ENCODE results near the gene NUP62CL. TPM values are rescaled to one million over a fixed set of nuclear protein-coding genes. Genes with fewer than 3 reads are reported as not detected.
"Not testable (repeated sequence)": the region's sequence is repeated elsewhere in the genome, so short reads cannot be mapped to it uniquely, and the experiment has no call there.

The NUP62CL gene
- total RNA-seq, 4 donors from 2014 or later = 0.66 TPM; not detected in 3

DNA sequence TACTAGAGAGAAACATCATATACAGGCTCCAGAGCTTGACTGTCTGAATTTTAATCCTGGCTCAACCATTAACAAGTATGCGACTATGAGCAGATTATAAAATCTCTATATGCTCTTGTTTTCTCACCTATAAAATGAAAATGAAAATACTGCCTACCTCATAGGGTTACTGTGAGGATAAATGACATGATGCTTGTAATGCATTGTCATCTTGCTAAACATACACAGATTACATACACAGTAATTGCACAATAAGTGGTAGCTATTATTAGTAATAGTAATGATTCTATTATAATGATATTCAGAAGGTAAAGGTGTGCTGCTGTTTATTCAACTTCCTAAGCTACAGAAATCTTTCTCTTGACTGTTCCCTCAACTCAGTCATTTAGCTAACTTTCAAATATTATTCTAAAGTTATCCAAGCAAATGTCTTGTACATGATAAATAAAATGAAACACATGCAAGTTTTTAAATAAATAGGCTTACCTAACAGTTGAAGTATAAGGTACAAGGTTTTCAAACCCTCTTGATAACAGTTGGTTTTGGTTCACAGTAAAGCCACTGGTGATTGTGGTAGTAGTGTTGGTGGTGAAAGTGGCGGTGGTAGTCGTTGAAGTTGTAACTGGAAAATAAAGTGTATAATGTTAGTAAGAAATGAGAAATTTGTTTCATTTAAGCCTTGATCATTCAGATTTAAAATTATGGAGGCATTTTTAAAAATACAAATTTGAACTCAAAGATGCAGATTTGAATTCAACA is 38.9 kb downstream of the NUP62CL start:
- Histone ChIP-seq H3K27me3 (no peaks in the 10 kb centered on the region), H3K36me3 (no peaks in the 10 kb centered on the region), H3K27ac (no peak overlapping the region), H3K4me3 (no peak overlapping the region), H3K4me1 (no peaks in the 10 kb centered on the region), H3K9me3 (no peaks in the 10 kb centered on the region)
- TF ChIP-seq POLR2A (IDR thresholded peaks at IDR 0.05) (no peak), EP300 (IDR thresholded peaks at IDR 0.05) (no peak)
- TF ChIP-seq, protein P1, sequence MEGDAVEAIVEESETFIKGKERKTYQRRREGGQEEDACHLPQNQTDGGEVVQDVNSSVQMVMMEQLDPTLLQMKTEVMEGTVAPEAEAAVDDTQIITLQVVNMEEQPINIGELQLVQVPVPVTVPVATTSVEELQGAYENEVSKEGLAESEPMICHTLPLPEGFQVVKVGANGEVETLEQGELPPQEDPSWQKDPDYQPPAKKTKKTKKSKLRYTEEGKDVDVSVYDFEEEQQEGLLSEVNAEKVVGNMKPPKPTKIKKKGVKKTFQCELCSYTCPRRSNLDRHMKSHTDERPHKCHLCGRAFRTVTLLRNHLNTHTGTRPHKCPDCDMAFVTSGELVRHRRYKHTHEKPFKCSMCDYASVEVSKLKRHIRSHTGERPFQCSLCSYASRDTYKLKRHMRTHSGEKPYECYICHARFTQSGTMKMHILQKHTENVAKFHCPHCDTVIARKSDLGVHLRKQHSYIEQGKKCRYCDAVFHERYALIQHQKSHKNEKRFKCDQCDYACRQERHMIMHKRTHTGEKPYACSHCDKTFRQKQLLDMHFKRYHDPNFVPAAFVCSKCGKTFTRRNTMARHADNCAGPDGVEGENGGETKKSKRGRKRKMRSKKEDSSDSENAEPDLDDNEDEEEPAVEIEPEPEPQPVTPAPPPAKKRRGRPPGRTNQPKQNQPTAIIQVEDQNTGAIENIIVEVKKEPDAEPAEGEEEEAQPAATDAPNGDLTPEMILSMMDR (IDR thresholded peaks at IDR 0.05) = no peak
- no peak for DNase-seq (ENCODE audit: low spot score in 2 of 2)
- WGBS, 2 donors = 89 to 90% methylated on average over 3 of the region's 3 CpGs

DNA sequence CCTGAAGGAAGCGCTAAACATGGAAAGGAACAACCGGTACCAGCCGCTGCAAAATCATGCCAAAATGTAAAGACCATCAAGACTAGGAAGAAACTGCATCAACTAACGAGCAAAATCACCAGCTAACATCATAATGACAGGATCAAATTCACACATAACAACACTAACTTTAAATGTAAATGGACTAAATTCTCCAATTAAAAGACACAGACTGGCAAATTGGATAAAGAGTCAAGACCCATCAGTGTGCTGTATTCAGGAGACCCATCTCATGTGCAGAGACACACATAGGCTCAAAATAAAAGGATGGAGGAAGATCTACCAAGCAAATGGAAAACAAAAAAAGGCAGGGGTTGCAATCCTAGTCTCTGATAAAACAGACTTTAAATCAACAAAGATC is 48.6 kb downstream of the NUP62CL start:
- not testable (repeated sequence) for H3K9me3 ChIP-seq; H3K36me3 ChIP-seq; H3K4me1 ChIP-seq; DNase-seq (ENCODE audit: low spot score in 2 of 2); H3K4me3 ChIP-seq; H3K27ac ChIP-seq
- WGBS, 2 donors = 81 to 96% methylated on average over 3 of the region's 4 CpGs
- H3K27me3 ChIP-seq = peaks cover 0 to 11% of the 10 kb centered on the region in 2 donors

DNA sequence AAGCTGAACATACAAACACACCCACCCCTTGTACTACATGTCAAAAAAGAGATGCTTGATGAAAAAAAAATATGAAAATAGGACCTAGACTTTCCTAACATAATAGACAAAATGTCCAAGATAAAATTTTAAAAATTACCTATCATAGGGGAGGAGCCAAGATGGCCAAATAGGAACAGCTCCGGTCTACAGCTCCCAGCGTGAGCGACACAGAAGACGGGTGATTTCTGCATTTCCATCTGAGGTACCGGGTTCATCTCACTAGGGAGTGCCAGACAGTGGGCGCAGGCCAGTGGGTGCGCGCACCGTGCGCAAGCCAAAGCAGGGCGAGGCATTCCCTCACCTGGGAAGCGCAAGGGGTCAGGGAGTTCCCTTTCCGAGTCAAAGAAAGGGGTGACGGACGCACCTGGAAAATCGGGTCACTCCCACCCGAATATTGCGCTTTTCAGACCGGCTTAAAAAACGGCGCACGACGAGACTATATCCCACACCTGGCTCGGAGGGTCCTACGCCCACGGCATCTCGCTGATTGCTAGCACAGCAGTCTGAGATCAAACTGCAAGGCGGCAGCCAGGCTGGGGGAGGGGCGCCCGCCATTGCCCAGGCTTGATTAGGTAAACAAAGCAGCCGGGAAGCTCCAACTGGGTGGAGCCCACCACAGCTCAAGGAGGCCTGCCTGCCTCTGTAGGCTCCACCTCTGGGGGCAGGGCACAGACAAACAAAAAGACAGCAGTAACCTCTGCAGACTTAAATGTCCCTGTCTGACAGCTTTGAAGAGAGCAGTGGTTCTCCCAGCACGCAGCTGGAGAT is 50.4 kb downstream of the NUP62CL start:
- H3K27ac ChIP-seq = not testable (repeated sequence)
- H3K4me3 ChIP-seq = peak overlapping the region in 2 of 4 donors; percentile 9 to 12

DNA sequence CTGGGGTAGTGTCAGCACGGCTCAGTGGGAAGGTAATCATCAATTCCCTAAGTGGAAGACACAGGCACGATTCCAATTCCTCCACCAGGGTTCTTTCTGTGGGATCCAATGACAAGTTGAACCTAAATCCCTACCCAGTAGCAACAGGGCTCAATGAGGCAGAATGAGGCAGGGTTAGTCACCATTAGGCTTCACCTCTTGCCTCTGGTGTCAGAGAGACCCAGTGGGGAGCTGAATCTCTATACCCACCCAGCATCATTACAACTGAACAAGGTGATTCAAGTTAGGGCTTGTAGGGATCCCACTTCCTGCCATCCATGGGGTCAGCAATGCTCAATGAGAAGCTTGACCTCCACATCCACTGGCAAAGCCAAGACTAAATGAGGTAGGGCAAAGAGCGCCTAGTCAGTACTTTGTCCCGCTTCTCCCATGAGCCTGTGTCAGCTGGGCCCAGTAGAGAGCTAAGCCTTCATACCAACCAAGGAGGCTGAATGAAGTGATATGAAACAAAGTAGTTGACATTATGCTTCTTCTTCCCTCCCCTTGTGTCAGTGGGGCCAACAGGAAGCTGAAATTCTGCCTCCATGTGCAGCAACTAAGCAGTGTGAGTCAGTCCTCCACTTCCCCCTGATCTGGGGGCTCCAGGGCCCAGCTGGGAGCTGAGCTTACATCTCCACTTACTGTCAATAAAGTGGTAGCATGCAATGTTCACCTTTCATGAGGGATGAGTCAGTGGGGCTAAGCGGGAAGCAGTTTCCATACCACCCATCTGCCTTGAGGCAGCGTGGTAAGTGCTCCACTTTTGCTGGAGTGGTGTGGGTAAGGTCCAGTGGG is 51.2 kb downstream of the NUP62CL start:
- no peak for DNase-seq (ENCODE audit: low spot score in 2 of 2)
- TF ChIP-seq EP300 (IDR thresholded peaks at IDR 0.05) (no peak), POLR2A (IDR thresholded peaks at IDR 0.05) (no peak)
- TF ChIP-seq, protein P1 (IDR thresholded peaks at IDR 0.05) = no peak
- no peak overlapping the region for H3K4me3 ChIP-seq
- H3K4me1 ChIP-seq = no peaks in the 10 kb centered on the region
- no peaks in the 10 kb centered on the region for H3K9me3 ChIP-seq
- no peaks in the 10 kb centered on the region for H3K36me3 ChIP-seq
- no peak overlapping the region for H3K27ac ChIP-seq
- H3K27me3 ChIP-seq = peaks cover 0 to 11% of the 10 kb centered on the region in 2 donors
- WGBS, 2 donors = 76 to 87% methylated on average over 3 to 6 of the region's 6 CpGs

More for the DNA sequence above, 50.4 kb downstream of the NUP62CL start:
- not testable (repeated sequence) for H3K4me1 ChIP-seq; H3K36me3 ChIP-seq; DNase-seq (ENCODE audit: low spot score in 2 of 2); H3K9me3 ChIP-seq
- peaks cover 0 to 11% of the 10 kb centered on the region in 2 donors for H3K27me3 ChIP-seq
- 30 to 58% methylated on average over 5 to 30 of the region's 32 CpGs for WGBS, 2 donors

DNA sequence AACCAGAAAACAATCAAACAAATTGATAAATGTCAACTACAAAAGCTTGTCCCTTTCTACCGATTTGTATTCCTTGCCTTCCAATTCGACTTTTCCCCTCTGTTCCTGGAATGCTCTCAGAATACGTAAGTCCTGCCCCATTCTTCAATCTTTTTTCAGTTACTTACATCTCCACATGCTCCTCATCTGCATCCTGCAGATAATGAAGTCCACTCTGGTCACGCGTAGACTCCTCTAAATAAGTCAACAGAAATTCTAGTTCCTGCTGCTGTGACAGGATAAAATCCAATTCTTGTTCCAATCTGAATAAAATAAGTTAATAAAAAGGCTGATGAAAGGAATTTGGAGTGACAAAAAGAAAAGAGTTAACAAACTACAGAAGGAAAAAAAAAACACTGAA is 53.2 kb downstream of the NUP62CL start:
- 78 to 93% methylated on average over 5 of the region's 5 CpGs for whole genome bisulfite sequencing, 2 donors

More for the DNA sequence above, 53.2 kb downstream of the NUP62CL start:
- Histone ChIP-seq H3K4me3 (no peak overlapping the region), H3K9me3 (no peaks in the 10 kb centered on the region), H3K27ac (no peak overlapping the region), H3K36me3 (no peaks in the 10 kb centered on the region), H3K4me1 (no peaks in the 10 kb centered on the region), H3K27me3 (peaks cover 0 to 16% of the 10 kb centered on the region in 2 donors)
- DNase-seq (ENCODE audit: low spot score in 2 of 2) = no peak
- TF ChIP-seq POLR2A (IDR thresholded peaks at IDR 0.05) (no peak), EP300 (IDR thresholded peaks at IDR 0.05) (no peak)
- TF ChIP-seq, protein P1 (IDR thresholded peaks at IDR 0.05) = no peak

Measured in tibial nerve (tissue), 4 donors.